Measurements from ENCODE around the gene SMIM32.

- TF ChIP-seq CTCF (IDR thresholded peaks at IDR 0.05) (no peak), POLR2AphosphoS5 (IDR thresholded peaks at IDR 0.05) (no peak), EP300 (IDR thresholded peaks at IDR 0.05) (no peak)
Observed at GRCh38 chr5:136206361-136206760, 13.4 kb upstream of the SMIM32 start.
